HCT116 (cell line): Measurements from ENCODE around the gene SLBP.

ENCODE experiments used
- CEBPB ChIP-seq: IDR thresholded peaks from 2 replicates; pipeline ENCODE4 v1.6.1; 2012; ENCODE audit warnings: low read depth
- MAX ChIP-seq: IDR thresholded peaks from 2 replicates; pipeline ENCODE4 v1.6.1; 2012
- POLR2AphosphoS5 ChIP-seq: IDR thresholded peaks from 2 replicates; pipeline ENCODE4 v1.6.1; 2011; ENCODE audit warnings: mild to moderate bottlenecking, low read depth, low read length, moderate library complexity
- ZNF274 ChIP-seq: fragments of 200-500 bp; sonication (Bioruptor generic); IDR thresholded peaks from 2 replicates; pipeline ENCODE4 v1.6.1; 2014; ENCODE audit warnings: mild to moderate bottlenecking, low read depth, low read length, inconsistent platforms

DNA sequence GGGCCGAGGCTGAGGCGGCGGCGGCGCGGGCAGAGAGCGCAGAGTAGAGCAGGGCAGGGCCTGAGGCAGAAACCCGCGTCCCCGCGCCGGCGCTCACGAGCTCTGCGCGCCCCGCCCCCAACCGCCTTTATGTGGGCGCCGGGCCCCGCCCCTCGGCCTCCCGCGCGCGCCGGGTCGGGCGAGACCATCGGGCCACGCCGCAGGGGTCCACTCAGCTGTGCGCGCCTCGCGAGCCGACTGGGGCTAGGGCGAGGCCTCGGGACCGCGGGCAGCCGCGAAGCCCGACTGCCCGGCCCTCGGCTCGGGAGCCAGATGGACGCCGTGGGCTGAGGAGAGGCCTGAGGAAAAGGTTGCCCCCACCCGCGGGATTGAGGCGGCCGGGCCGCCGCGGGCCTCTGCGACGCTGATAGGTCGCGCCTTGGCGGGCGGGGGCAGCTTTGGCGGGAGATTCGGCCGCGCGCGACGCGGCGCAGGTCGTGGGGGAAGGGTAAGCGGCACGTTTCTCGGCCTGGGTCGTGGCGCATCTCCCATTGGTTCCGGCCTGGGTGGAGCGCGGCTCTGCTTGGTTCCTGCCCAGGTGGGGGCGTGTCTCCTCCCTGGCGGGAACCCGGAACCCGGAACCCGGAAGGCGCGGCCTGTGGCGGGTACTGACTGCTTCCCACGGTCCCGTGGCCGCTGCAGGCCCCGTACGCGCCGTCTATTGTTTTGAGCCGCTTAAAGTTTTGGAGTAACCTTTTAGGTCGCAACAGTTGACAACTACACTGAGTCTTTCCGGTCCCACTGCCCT is at the start of gene SLBP:
- TF ChIP-seq MAX (no peak), ZNF274 (no peak), CEBPB (no peak), POLR2AphosphoS5 (peak; percentile 88)
